ENCODE data around the gene KIF20B.

The KIF20B gene, protein sequence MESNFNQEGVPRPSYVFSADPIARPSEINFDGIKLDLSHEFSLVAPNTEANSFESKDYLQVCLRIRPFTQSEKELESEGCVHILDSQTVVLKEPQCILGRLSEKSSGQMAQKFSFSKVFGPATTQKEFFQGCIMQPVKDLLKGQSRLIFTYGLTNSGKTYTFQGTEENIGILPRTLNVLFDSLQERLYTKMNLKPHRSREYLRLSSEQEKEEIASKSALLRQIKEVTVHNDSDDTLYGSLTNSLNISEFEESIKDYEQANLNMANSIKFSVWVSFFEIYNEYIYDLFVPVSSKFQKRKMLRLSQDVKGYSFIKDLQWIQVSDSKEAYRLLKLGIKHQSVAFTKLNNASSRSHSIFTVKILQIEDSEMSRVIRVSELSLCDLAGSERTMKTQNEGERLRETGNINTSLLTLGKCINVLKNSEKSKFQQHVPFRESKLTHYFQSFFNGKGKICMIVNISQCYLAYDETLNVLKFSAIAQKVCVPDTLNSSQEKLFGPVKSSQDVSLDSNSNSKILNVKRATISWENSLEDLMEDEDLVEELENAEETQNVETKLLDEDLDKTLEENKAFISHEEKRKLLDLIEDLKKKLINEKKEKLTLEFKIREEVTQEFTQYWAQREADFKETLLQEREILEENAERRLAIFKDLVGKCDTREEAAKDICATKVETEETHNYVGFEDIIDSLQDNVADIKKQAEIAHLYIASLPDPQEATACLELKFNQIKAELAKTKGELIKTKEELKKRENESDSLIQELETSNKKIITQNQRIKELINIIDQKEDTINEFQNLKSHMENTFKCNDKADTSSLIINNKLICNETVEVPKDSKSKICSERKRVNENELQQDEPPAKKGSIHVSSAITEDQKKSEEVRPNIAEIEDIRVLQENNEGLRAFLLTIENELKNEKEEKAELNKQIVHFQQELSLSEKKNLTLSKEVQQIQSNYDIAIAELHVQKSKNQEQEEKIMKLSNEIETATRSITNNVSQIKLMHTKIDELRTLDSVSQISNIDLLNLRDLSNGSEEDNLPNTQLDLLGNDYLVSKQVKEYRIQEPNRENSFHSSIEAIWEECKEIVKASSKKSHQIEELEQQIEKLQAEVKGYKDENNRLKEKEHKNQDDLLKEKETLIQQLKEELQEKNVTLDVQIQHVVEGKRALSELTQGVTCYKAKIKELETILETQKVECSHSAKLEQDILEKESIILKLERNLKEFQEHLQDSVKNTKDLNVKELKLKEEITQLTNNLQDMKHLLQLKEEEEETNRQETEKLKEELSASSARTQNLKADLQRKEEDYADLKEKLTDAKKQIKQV (N-terminal part only)

DNA sequence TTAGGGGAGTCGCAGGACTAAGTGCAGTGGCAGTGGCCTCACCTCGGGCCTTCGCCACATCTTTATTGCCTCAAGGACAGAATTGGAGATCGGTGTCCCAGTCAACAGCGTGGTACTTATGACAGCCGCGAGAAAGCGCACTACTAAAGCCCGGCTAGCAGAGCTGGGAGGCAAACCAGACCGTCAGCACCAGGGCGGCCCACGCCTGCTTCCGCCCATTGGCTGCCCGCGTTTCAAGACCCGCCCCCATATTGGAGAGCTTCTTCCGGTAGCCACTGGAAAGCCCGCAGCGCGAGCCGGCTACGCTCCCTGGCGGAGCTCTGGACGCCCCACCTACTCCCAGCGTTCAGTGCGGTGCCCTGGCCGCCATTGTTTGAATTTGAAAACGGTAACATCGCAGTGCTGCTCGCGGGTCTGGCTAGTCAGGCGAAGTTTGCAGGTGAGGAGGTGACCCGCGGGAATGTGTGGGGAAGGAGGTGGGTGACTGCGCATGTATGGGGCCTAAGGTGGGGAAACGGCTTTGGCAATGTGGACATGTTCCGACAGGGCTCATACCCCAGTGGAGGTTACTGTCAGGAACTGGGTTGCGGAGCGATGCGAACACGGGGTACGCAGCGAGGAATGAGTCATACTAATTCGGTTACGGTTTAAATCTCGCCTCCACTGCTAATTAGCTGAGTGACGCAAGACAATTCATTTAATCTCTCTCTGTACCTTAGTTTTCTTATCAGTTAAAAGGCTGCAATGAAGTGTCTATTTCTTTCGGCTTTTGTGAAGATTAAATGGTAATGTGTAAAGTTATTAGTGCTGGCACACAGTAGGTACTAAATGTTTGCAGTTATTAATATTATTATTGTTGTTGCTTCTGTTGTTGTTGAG is at the start of gene KIF20B:
Gene KIF20B, plus strand, starts transcription at position 349 of the 879 bp plus-strand sequence. CDS start 3,705 bp downstream, outside the sequence.
- peak; percentile 97 for DNase-seq (ENCODE audit: low spot score)

DNA sequence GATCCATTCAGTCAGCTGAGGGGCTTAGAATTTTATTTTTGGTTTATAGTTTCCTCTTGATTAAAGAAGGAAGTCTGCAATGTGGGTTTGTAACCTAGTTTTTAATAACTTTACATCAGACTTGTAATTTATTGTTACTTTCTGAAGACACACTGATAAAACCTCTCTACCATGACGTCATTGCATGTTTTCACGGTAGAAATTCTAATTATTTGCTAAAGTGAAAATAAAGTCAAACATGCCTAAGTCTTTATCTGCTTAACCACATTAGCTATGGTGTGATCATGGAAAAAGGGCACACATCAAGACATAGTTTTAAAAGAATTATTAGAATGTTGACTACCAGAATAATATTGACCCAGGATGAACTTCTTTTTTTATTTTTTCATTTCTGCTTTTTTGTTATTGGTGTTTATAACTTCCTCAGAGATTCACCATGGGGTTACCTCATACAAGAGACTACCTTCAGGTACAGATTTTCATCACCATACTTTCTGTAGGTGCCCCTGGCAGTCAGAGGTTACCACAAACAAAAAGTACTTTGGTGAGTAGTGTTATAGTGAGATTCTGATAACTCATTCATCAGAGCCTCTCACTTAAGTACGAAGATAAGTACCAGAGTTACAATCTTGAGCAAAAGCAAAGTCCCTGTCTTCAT is 49.3 kb upstream of the KIF20B start:
- no peak for DNase-seq (ENCODE audit: low spot score)

DNA sequence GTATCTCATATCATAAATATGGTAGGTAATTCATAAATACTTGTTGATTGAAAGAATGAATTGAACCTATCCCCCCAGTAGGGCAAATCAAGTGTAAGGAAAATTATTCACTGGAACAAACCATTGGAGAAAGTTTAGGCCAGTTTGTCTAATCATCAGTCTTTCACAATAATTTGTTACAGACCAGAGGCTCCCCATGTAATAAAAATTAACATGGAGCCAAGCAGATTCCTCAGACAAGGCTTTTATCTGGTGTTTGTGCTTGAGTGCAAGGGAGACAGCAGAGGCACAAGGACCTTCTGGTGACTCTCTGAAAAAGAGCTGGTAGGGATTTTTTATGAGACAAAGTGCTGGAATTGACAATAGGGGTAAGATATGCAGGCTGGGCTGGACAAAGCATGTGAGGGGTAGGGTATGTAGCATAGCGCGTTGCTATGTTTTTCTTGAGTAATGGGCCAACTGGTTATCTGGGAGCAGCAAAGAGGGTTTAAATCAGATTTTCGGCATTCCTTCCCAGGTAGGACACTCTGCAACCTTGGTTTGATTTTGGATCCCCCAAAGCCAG is 48.5 kb upstream of the KIF20B start:
- no peak for DNase-seq (ENCODE audit: low spot score)

DNA sequence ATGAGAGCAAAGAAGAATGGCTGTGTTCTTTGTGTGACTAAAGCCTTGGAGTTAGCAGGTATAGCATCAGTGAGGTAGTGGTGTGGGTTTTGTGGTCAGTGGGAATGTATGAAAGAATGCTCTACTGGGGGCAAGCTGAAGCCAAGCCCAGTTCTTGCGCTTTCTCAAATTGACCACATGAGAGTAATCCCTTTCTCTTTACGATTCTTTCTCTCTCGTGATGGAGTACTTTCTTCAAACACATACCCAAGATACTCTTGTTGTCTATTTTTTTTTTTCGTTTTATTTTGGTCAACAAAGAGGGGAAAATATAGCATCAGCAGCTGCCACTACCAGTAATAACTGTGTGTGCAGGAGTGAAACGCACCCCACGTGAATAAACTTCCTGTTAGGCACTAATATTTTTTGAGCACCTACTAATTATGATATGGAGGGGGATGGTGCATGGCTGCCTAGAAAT is 48.0 kb upstream of the KIF20B start:
- DNase-seq (ENCODE audit: low spot score) = no peak

DNA sequence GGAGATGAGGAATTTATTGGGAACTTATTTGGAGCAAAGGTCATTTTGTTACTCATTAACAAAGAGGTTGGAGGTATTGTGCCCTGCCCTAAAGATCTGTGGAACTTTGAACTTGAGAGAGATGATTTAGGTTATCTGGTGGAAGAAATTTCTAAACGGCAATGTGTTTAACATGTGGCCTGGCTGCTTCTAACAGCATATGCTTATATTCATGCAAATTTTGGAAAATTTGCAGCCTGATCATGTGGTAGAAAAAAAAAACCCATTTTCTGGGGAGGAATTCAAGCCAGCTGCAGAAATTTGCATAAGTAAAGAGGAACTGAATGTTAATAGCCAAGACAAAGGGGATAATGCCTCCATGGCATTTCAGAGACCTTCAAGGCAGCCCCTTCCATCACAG is 45.7 kb upstream of the KIF20B start:
- DNase-seq (ENCODE audit: low spot score) = no peak

DNA sequence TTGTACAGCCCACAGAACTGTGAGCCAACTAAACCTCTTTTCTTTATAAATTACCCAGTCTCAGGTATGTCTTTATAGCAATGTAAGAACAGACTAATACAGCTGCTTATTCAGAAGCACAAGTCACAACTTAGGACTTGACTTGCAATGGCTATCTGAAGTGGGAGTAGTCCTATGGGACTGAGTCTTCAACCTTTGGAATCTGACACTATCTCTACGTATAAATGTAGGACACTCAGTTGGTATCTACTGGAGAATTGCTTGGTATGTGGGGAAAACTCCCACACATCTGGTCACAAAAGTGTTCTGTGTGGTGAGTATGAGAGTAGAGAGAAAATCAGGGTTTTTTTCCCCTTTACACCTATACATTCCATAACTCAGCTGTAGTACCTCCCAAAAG is 44.1 kb upstream of the KIF20B start:
- no peak for DNase-seq (ENCODE audit: low spot score)

DNA sequence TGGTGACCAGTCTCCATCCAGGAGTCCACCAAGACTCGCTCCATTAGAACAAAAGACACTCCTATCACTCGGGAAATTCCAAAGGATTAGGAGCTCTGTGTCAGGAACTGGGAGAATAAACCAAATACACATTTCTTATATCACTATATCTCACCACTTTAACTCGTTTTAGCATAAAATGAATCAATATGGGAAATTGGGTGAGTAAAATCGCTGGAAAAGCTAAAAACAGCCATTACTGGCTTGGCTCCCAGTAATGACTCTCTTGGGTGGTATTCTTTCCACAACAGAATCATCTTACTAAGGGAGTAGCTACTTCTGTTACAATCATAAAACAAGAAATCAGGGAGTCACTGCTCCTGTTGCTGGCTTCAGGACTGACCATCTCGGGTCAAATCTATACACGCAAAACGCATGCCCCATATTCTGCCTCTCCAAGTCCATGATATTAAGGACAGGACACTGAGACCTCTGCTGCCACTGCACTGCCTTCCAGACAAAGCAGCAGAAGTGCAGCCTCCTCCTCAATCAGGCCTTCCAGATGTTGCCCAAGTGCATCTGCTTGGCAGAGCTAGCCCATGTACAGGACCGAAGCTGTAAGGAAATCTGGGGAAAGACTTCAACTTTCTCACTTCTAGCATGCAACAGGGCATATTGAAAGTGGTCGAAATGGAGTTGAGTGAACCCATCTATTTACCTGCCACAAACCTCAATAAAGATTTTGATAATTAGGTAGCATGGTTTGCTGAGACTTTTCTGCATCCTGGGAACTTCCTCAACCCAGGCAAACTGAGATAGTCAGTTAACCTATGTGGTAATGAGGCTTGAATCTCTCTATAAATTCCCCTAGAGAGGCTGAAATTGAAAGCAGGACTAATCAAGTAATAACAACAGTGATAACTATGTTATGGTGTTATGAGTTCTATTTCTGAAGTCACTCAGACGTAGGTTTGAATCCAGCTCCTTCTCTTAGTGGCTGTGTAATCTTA is 42.0 kb upstream of the KIF20B start:
- peak; percentile 61 for DNase-seq (ENCODE audit: low spot score)

DNA sequence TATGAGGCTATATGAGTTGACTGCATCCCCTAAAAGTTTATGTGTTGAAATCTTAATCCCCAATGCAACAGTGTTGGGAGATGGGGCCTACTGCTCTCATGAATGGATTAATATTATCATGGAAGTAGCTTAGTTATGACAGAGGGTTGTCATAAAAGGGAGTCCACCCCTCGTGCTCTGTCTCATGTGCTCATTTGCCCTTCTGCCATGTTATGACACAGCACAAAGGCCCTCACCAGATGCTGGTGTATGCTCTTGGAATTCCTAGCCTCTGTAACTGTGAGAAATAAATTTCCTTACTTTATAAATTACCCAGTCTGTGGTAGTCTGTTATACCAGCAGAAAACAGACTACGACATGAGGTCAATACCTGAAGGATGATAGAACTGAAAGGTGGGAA is 38.8 kb upstream of the KIF20B start:
- DNase-seq (ENCODE audit: low spot score) = no peak

DNA sequence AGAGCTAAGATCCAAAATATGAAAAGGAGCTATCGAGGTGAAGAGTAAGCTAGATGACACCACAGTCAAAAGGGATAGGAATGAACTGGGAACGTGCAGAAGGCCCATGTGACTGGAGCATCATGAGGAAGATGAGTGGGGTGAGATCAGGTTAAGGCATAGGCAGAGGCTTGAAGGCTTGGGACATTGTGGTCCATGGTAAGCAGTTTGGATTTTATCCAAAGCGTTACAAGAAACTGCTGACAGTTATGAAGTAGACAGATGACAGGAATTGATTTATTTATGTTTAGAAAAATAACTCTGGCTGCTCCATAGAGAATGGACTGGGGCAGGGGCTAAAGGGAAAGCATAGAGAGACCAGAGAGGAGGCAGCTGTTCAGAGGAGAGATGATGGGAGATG is 38.2 kb upstream of the KIF20B start:
- DNase-seq (ENCODE audit: low spot score) = no peak

DNA sequence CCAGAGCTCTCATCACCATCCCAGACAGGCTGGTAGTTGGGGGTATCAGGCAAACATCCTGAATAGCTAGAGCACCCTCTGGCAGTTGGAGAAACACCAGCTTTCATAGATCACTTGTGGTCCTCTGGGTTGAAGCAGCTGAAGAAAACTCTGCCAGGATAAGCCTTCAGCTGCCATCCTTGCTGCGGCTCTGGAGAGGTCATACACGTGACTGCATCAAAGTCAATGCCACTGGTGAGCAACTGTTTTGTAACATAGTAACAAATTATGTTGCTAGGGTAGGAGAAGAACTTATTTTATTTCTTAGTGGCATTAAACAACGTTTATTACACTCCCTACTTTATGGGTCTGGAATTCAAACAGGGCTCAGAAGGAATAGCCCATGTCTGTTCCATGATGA is 37.2 kb upstream of the KIF20B start:
- DNase-seq (ENCODE audit: low spot score) = no peak

DNA sequence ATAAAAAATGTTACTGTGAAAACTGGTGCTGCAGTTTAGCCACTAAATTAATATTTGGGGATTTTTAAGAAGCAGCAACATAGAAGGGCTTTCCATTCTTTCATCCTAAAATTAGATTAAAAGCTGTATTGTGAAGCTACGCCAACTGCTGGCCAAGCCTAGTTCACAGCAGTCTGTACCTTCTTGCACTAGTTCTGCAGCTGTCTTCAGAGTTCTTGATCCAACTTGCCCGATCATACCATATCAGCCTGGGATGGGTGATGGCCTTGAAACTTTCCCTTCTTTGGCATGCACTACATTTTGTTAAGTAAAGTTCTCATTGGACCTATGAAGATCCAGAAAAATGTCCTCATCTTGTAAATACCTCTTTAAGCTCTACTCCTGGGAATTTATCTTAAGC is 36.1 kb upstream of the KIF20B start:
- no peak for DNase-seq (ENCODE audit: low spot score)

DNA sequence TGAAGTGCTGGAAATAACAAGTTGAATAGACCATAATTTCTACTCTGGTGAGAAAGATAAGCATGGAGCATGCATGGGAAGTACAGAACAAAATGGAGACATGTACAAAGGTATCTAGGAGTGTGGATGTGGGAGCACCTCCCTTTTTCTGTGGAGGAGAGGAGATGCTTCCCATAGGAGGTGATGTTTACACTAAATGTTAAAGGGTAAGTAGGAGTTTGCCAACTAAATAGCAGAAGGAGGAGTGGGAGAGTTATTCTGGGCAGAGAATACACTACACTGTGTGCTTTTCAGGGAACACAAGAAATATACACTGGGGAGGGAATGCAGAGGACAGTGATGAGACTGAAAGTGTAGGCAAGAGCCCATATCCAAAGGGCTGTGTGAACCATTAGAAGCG is 35.3 kb upstream of the KIF20B start:
- DNase-seq (ENCODE audit: low spot score) = no peak

DNA sequence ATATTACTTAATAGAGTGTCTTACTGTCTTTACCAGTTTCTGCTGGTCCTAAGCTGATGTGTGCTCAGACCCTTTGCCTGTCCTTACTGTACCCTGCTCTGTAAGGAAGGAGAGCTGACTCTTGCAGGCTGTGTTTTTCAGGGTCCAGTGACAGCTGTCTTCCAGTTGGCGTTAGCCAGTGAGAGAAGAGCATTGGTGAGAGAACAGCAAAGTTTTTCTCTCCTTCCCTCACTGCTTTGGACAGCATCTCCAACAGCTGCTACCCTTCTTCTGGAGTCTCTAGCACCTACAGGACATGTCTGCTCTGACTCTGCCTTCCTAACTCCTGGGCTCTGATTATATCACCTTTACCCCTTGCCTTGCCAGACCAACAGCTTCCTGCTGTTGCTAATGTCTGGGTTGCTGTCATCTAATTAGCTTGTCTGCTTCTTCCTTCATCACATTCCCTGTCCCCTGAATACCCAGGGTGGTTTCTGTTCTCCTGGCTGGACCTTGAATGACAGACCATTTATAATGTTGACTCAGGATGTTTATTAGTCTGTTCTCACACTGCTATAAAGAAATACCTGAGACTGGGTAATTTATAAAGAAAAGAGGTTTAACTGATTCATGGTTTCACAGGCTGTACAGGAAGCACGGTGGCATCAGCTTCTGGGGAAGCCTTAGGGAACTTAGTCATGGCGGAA is 32.9 kb upstream of the KIF20B start:
- DNase-seq (ENCODE audit: low spot score) = no peak

DNA sequence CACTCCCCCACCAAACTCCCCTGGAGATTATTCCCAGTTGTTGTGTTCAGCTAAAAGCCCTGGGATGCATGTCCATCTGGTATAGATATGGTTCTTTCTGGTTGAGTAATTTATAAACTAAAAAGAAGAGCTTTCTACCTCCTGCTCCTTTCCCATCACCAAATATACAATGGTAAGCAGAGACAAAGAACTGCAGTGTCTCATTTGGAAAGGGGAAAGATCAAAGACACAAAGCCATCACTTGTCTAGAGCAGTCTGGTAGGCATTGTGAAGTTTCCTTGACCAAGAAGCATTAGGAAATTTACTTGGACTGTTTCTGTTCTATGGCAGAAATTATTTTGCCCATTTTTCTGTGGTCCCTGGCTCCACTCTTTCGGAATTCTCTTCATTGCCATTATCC is 31.4 kb upstream of the KIF20B start:
- DNase-seq (ENCODE audit: low spot score) = no peak

DNA sequence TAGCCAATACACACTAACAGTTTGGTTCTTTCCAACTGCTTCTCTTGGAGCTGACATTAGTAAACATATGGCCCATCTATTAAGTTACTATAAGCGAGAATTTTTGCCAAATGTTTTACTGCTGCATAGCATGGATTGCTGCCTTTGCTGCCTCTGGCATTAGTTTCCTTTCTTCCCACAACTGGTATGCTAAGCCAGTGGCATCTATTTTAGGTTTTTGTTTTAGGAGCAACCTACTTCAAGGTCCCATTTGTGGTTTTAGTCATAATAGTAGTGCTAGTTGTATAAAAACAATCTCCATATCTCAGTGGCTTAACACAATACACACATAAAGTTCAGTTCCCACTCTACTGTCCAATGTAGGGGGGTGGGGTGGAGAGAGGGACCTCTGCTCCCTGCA is 30.5 kb upstream of the KIF20B start:
- DNase-seq (ENCODE audit: low spot score) = no peak

DNA sequence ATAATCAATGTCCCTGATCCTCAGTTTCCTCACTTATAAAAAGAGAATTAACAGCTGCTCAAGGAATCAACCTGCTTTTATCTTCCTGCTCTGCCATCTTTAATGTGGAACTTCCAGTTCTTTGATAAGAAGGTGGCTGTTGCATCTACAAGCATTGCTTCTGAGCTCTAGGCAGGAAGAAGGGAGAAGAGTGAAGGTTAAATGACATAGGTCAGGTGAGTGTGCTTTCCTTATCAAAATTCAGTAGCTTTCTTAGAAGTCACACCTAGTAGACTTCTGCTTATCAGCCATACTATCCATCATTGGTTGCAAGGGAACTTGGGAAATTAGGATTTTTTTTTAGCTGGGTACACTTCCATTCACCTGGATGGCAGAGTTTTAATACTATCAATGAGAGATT is 24.0 kb upstream of the KIF20B start:
- no peak for DNase-seq (ENCODE audit: low spot score)

DNA sequence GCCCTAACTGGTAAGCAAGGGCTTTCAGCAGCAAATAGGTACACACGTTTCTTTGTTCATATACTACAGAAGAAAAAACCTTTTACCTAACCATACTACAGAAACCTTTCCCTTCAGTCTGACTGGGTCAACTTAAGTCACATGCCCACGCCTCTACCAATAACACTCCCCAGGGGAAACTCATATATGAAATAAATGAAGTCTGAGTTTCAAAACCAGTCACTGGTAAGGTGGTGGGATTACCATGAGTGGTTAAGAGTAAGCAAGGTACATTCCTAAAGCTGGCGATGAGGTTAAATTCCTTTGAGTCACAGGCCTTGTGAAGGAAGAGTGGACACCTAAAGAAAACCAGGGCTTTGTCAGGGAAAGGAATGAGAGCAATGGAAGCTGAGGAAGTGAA is 21.4 kb upstream of the KIF20B start:
- DNase-seq (ENCODE audit: low spot score) = no peak

DNA sequence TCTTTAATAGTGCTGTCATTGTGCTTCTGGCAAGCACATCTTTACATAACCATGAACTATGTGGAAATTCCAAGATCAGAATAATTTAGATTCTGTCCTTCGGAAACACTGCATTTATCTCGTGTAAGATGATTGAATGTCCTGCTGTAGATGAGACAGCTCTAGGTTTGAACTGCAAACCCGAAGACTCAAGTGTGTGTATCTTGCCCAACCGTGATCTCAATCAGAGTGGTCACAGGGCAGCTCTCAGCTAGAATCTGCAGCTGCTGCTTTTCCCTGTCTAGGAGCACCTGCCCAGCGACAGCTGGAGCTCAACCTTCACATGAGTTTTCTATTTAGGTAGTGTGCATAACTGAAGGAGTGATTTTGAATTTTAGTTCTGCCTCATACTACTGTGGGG is 17.5 kb upstream of the KIF20B start:
- no peak for DNase-seq (ENCODE audit: low spot score)

DNA sequence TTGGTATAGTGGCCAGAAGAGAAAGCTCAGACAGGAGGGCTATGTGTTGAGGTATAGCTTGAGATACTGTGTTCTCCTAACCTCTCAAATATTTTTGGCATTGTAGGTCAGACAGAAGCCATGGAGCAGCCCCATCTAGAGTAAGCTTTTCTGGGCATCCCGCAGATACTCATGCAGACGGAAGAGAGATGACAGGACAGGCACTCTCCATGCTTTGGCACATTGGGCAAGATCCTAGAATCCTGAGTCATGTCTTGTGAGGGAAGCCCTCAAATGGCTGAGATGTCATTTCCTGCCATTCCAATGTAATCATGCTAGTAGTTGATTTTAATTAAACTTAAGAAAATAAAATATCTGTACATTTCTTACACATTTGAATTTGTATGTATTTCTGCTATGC is 16.8 kb upstream of the KIF20B start:
- DNase-seq (ENCODE audit: low spot score) = no peak
